NCI-H146 treated with DMSO at 0.1 percent for 48 hours (cell line): ENCODE results near the gene CCDC141.
"Not testable (repeated sequence)": the region's sequence is repeated elsewhere in the genome, so short reads cannot be mapped to it uniquely, and the experiment has no call there.

ENCODE experiments used
- DNase-seq: peaks from one replicate; lab custom pipeline; 2025; ENCODE audit not compliant: unreplicated experiment; lab: John Stamatoyannopoulos, UW

CCDC141 gene

GRCh38 chr2:178982652-178983051 is 67.3 kb downstream of the CCDC141 start:
- DNase-seq: not testable (repeated sequence)

GRCh38 chr2:178980815-178981214 is 69.1 kb downstream of the CCDC141 start:
- DNase-seq: no peak

GRCh38 chr2:178978667-178979066 is 71.3 kb downstream of the CCDC141 start:
- no peak for DNase-seq

GRCh38 chr2:178976351-178976750 is 73.6 kb downstream of the CCDC141 start:
- DNase-seq: no peak

- no peak for DNase-seq
Observed at GRCh38 chr2:178962805-178963433, 87.0 kb downstream of the CCDC141 start.

- no peak for DNase-seq
Observed at GRCh38 chr2:178962152-178962551, 87.8 kb downstream of the CCDC141 start.

- no peak for DNase-seq
Observed at GRCh38 chr2:178954049-178954448, 95.9 kb downstream of the CCDC141 start.

- DNase-seq: no peak
Observed at GRCh38 chr2:178951266-178952006, 98.5 kb downstream of the CCDC141 start.

- DNase-seq: no peak
Observed at GRCh38 chr2:178949584-178949983, 100.4 kb downstream of the CCDC141 start.

GRCh38 chr2:178949151-178949550 is 100.8 kb downstream of the CCDC141 start:
- no peak for DNase-seq

GRCh38 chr2:178947006-178947405 is 102.9 kb downstream of the CCDC141 start:
- DNase-seq: no peak

- no peak for DNase-seq
Observed at GRCh38 chr2:178946494-178946893, 103.4 kb downstream of the CCDC141 start.

GRCh38 chr2:178943745-178944144 is 106.2 kb downstream of the CCDC141 start:
- DNase-seq: no peak

GRCh38 chr2:178934571-178934970 is 115.4 kb downstream of the CCDC141 start:
- no peak for DNase-seq

GRCh38 chr2:178933493-178933892 is 116.4 kb downstream of the CCDC141 start:
- DNase-seq: no peak

GRCh38 chr2:178928077-178928476 is 121.9 kb downstream of the CCDC141 start:
- no peak for DNase-seq

- no peak for DNase-seq
Observed at GRCh38 chr2:178927173-178927572, 122.8 kb downstream of the CCDC141 start.

- DNase-seq: no peak
Observed at GRCh38 chr2:178924817-178925216, 125.1 kb downstream of the CCDC141 start.

- no peak for DNase-seq
Observed at GRCh38 chr2:178923546-178923945, 126.4 kb downstream of the CCDC141 start.

- no peak for DNase-seq
Observed at GRCh38 chr2:178920916-178921513, 128.9 kb downstream of the CCDC141 start.

GRCh38 chr2:178917555-178917954 is 132.4 kb downstream of the CCDC141 start:
- no peak for DNase-seq
